Right renal pelvis (tissue), 4 donors: Measurements from ENCODE around the gene SLC37A1. TPM values are rescaled to one million over a fixed set of nuclear protein-coding genes. Genes with fewer than 3 reads are reported as not detected.

Experiments
- DNase-seq, 4 donors: peaks; one replicate each; pipeline ENCODE4 v3.0.0-alpha.2; 2013; ENCODE audit warnings: low read depth in 4 of 4, low spot score in 3 of 4, missing footprints in 1 of 4
- polyA plus RNA-seq, 4 donors: library from polyadenylated mRNA; unstranded; fragments of 120-200 nt; gene quantifications; one replicate each; pipeline ENCODE4 v1.2.1, GENCODE V29; 2013; ENCODE audit not compliant: insufficient read length in 4 of 4

SLC37A1 gene
- polyA plus RNA-seq, 4 donors = 7.8 to 10.5 (median 9.1) TPM

DNA sequence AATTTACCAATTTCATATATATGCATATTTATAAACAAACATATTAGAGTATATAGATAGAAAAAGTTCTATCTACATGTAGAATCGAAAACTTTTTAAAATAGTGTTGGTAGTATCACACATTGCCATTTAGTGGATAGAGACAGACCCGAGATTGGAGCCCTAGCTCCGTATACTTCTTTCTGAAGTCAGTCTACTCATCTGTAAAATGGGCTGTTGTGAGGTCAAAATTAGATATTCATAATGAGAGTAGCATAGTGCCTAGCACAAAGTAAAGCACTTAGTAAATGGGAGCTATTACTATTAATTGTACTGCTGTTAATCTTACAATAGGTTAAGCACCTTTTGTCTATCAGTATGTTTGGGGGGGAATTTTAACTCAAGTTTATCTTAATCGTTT, 13.4 kb upstream of the SLC37A1 start:
- DNase-seq = no peak

DNA sequence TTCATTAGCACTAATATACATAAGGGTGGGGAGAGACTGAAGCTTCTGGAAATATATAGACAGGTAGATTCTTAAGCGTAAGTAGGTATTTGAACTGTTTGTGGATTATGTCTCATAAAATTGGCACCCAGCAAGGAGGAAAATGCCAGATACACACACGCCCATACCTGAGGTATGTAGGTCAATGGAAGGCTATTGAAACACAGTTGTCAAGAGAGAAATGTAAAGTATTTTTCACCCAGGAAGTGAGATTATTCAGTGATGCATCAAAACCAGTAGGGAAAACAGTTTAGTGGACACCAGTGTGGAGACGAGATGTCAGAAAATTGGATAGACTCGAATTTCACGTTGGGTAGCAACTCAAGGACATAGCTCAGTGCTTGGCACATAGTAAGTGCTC, 12.9 kb upstream of the SLC37A1 start:
- DNase-seq = no peak

GRCh38 chr21:42503711-42504110, 9.9 kb upstream of the SLC37A1 start:
- DNase-seq = no peak

DNA sequence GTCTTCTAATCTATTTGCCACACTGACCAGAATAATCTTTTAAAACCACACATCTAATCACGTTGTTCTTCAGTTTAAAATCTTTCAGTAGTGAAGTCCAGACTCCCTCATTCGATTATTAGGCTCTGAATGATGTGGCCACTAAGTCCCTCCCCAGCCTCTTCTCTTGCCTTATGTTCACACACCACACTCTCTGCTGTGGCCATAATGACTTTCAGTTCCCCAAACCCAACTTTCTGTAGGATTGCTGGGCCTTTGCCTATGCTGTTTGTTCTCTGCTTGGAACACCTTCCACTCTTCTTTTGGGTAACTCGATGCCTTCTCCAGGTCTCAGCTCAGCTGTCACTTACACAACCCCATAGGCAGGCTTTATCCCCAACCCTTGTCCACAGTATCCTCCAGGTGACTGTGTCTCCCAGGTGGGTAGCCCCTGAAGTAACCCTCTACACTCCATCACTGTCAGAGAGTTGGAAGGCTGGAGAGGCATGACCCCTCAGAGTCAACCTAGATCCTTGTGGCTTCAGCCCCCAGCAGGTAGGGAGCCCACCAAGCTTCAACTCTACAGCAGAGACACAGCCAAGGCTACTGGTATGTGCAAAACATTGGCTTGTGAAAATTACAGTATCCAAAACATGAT, 8.4 kb upstream of the SLC37A1 start:
- DNase-seq = no peak

- no peak for DNase-seq
Measured at GRCh38 chr21:42507418-42507817, 6.2 kb upstream of the SLC37A1 start.

DNA sequence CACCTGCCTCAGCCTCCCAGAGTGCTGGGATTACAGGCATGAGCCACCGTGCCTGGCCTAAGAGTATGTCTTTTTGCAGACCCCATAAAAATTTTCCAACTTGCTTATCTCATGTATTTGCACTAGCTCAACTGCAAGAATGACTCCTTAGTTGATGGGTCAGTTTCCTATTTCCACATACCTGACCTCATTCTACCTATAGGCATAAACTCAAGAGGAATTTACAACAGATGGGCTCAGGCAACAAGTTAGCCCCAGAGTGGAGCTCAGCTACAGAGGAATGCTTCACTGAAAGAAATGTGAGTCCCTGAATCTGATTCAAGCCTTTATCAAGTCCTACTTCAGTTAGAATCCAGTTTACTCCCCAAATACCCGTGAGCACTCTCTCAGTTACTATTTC, 5.3 kb upstream of the SLC37A1 start:
- DNase-seq = no peak

DNA sequence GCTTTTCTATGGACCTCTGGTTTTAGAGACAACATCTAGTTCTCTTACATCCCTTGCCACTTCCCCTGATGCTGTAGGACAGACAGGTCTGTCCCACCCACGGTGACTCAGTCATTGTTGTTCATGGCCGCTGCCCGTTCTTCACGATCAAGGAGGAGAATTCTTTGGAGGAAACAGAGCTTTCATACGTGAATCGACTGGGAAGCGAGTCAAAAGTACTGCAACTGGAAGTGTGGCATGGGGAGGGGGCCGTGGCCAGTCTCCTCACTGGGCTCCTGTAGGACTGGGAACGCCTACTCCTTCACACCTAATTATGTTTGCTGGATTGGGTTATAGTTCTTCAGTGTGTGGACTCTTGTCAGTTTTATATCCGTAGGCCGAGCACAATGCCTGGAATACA, 4.4 kb upstream of the SLC37A1 start:
- no peak for DNase-seq

DNA sequence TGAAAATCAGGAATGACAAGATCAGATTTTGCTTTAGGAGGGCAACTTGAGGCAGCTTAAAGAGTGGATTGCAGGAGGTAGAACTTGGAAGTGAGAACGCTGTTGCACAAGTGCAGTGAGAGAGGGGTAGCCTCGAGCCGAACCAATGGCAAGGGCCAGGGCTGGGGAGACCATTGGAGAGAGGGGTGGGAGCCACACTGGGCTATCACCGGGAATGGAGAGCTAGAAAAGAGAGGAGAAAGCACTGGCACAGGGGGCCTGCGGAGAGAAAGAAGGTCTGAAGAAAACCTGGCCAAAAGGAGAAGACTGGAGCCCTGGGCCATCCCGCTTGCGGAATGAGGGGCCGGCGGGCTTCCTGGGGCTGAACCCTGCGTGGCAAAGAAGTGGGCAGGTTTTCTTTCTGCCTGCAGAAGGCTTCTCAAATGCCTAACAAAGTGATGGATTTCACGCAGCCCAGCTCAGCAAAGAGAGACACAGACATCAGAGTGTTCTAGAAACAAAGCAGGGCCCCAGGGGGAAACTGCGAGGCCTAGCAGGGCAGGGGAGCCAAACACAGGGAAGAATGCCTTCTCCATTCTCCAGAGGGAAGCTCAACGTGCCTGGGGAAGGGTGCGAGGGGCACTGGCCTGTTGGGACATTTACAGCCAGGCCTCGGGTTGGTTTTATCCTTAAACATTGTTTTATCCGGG, 1.2 kb upstream of the SLC37A1 start:
- no peak for DNase-seq

GRCh38 chr21:42513985-42514882, 582 bp downstream of the SLC37A1 start:
- DNase-seq = no peak

- DNase-seq = no peak
Measured at GRCh38 chr21:42514883-42515228, 1.2 kb downstream of the SLC37A1 start.

- DNase-seq = no peak
Measured at GRCh38 chr21:42515708-42516502, 2.3 kb downstream of the SLC37A1 start.

DNA sequence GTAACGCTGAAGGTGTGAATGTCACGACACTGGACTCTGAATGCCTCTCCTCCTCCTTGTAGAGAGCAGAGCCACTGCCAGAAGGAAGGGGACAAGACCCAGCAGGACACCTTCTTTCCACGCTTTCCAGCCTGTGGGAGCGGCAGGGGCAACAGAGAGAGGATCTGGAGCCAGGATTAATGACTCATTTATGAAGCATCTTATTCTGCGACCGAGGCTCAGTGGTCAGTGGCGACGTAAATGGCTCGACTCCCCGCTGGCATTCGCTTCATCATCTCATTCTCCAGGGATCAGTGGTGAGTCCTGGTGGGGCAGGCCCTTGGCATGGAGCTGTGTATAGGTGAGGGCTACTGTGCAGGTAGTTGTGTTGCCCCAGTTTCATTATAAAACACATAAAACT, 4.6 kb downstream of the SLC37A1 start:
- no peak for DNase-seq

DNA sequence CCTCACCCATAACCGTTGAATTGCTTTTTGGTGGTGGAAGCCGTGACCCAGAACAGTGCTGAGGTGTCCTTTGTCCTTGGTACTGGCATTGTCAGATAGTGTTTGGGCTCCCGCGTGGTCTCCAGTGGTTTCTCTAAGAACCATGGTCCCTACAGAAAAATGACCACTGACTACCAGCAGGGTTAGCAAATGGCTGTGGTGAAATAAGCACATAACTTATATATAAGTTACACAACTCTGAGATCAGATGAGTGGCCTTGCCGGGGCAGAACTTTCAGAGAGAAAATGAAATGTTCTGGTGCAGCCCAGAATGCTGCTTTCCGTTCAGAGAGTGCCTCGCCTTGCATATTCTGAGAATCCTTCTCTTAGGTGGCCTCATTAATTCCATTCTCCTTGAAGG, 5.0 kb downstream of the SLC37A1 start:
- no peak for DNase-seq

GRCh38 chr21:42520628-42521253, 7.1 kb downstream of the SLC37A1 start:
- no peak for DNase-seq

- no peak for DNase-seq
Measured at GRCh38 chr21:42521384-42521783, 7.7 kb downstream of the SLC37A1 start.

DNA sequence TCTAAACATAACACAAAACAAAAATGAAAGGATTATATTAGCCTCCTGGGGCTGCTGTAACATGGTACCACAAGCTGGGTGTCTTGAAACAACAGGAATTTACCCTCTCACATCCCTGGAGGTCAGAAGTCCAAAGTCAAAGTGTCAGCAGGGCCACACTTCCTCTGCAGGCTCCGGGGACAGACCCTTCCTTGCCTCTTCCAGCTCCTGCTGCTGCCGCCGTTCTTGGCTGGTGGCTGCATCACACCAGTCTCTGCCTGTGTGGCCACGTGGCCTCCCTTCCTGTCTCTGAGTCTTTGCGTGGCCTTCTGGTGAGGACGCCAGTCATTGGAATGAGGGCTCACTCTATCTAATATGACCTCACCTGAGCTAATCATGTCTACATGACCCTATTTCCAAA, 8.2 kb downstream of the SLC37A1 start:
- DNase-seq = no peak

- no peak for DNase-seq
Measured at GRCh38 chr21:42522271-42522670, 8.6 kb downstream of the SLC37A1 start.

GRCh38 chr21:42522771-42523170, 9.1 kb downstream of the SLC37A1 start:
- no peak for DNase-seq

DNA sequence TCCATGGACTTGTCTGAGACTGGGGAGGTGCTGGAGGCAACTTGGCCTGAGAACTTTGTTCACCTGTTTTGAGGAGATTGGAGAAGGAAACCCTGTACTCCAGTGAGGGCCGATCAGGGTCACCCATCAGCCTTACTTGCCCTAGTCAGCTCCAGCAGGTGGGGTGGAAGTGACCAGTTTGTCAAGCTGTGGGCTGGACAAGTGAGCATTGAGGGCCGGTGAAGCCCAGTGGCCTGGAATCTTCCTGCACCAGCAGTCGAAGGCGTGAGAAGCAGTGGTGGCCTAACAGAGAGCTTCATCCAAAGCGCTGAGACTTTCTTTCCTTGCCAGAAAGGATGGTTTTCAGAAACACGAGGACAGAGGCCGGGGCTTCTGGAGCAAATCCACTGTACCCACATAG, 9.6 kb downstream of the SLC37A1 start:
- no peak for DNase-seq

DNA sequence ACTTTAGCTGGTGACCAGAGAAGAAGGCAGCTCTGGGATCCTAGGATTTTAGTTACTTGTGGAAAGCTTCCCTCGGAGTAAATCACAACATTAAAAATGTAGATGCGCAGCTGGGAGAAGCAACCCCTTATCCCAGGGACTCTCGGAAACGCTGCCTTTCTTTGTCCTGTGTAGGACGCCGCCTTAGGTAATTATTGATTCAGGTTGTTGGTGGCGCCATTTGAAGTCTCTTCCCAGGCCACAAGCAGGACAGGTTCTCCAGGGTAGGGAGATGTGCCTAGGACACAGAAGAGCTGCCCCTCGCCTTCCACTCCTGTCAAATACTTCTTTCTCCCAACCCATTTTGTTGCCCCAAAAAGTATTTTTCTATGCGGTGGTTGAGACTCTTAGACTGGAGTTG, 10.3 kb downstream of the SLC37A1 start:
- no peak for DNase-seq
